Cerebellar cortex (tissue), 1 donor: ENCODE data around the gene MAP7.
"Not testable (repeated sequence)": the region's sequence is repeated elsewhere in the genome, so short reads cannot be mapped to it uniquely, and the experiment has no call there.

Experiments used
- DNase-seq: peaks from one replicate; pipeline ENCODE4 v3.0.0-alpha.2; 2015; ENCODE audit warnings: low spot score

The MAP7 gene

GRCh38 chr6:136468711-136469110, 81.5 kb downstream of the MAP7 start:
- no peak for DNase-seq

DNA sequence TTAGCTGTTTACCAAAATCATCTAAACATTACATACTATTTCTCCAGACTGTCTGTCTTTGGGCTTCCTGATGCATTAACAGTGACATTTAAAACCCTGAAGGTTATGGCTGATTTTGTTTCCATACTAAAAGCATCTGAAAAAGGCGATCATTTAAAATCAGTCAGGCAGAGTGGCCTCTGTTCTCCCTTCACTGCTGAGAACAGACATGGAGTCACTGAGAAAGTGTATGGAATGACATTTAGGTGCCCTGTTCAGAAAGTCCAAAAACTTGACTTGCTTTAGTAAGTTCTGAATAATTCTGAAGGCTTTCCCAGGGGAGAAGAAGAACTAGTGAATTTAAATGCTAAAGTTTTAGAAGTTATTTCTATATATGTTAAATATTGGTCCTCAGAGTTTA, 83.0 kb downstream of the MAP7 start:
- DNase-seq: no peak

- no peak for DNase-seq
Observed at GRCh38 chr6:136466777-136467176, 83.4 kb downstream of the MAP7 start.

- DNase-seq: no peak
Observed at GRCh38 chr6:136465766-136466303, 84.4 kb downstream of the MAP7 start.

DNA sequence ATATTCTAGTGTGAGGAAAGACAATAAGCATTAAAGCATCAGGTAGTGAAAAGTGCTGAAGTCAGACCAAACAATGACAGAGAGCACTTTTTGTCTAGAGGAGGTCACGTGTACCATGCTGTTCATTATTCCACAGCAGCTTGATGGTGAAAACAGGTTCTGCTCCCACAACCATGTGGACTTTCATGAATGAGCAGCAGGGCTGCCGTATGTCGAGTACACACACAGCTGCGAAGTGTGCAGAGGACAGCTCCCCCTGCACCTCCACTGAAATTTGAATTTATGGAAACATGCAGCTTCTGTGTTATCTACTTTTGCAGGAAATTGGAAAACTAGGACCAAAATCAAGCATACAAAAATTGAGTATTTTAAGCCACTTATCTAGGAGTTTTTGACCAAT, 85.3 kb downstream of the MAP7 start:
- peak; percentile 63 for DNase-seq

DNA sequence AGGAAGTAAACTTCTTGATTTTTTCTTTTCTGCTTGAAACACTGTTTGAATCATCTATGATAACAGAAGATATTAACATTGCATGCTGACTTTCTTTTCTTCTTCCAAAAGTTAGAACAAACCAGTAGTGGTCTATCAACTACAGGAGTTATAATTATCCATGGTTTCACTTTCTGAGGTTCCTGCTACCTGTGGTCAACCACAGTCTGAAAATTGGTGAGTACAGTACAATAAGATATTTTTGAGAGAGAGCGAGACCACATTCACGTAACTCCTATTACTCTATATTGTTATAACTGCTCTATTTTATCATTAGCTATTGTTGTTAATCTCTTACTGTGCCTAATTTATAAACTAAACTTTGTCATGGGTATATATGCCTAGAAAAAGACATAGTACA, 86.1 kb downstream of the MAP7 start:
- DNase-seq: no peak

DNA sequence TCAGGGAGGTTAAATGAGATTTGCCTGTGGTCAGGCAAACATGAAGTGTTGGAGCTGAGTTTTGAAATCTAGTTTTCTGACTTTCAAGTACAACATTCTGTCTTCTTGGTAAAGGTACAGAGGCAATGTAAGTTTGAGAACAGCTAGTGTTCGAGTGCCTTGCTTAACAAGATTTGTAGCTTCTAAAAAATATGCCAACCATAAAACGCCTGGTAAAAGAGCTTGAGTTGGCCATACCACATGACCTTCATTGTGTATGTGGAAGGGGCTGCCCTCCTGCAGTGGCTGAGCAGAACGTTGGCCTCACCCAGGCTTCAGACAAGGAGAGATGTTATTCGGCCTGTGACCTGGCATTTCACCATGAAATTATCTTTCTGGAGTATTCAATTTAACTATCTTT, 86.5 kb downstream of the MAP7 start:
- no peak for DNase-seq

DNA sequence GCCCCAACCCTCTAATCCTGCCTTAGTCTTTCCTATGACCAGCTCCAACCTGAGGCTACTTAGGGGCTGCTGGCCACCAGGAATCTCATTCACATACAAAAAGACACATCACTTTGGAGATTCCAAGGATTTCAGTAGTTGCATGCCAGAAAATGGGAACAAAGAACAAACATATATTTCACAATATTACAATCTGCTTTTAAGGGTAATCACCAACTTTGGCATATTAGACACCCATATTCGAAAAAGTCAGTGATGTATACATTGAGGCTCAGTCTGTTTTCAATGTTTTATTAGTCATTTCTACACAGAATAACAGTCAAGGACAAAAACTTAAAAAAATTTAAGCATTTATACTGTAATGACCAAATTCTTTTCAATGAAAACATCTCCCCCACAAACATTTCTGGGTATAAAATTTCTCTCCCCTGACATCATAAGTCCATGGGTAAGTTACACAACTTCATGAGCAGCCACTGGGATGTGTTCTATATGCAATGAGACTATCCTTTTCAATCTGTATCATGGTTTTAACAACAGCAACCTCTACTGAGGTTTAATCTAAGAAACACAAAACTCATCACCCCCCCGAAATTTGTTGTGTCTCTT, 103.5 kb downstream of the MAP7 start:
- DNase-seq: no peak

DNA sequence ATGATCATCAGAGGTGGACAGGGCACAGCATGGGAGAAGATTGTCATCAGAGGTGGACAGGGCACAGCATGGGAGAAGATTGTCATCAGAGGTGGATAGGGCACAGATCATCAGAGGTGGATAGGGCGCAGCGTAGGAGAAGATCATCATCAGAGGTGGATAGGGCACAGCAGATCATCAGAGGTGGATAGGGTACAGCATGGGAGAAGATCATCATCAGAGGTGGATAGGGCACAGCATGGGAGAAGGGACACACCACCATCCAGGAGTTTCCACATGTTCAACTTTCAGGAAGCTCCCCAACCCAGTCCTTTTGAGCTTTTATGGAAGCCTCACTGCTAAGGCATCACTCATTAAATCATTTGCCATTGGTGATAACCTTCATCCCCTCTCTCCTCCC, 104.1 kb downstream of the MAP7 start:
- no peak for DNase-seq

DNA sequence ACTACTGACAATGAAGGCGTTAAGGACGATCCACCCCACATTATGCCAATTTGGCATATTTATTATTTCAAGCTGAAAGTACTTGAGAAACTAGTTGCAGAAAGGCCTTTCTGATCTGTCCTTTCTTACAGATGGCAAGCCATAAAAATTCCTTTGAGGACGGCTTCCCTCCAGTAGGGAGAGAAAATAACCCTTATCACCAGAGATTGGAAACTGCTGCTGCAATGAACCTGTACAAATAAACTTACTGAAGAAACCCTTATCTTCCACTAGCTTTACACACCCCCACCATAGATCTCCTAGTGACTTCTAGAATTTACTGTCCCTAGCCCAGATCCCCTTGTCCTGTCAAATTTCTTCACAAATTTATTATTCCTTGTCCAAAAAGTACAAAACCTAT, 105.2 kb downstream of the MAP7 start:
- DNase-seq: no peak

DNA sequence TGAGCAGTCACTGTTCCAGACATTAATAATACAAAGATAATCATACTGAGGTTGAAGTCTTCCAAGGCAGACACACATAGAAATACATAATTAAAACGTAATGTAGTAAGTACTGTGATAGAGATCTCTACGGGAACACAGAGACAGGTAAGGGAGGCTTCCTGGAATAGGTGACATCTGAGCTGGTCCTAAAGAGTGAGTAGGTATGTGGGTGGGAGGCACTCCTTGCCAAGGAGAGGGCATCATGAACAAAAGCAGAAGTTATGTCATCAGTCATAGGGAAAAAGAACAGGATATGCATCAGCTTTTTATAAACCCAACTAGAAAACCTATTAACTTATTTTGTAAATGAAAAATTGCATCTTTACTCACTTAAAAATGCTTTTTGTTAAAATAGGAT, 110.0 kb downstream of the MAP7 start:
- DNase-seq: no peak

DNA sequence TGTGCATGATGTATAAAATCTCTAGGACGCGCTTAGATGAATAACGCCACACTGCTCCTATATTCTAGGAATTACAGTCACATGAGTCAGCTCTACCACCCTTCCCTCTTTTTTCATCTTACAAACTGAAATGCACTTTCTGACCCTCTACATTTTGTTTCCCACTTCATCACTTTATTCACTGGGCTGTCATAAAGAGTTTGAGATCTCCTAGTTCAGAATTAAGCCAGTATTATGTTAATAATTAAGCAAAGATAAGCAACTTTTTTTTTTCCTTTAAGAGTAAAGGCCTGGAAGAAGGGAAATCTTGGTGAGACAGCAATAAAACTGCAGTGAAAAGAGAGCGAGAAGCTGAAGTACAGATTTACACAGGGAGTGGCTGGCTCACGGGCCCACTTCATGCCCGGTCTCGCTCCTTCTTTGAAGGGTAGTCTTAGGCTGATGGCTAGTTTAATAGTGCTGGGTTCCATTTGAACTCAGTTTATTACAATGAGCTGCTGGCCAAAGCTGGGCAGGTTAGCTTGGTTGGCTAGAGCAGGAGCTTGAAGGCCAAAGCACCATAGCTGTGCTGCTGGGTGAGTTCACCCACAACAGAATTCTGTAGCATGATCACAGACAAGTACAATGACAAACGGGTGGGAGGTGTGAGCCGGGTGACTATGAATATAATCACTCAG, 110.6 kb downstream of the MAP7 start:
- DNase-seq: no peak

GRCh38 chr6:136438441-136438840, 111.8 kb downstream of the MAP7 start:
- DNase-seq: no peak

- DNase-seq: no peak
Observed at GRCh38 chr6:136437246-136437645, 113.0 kb downstream of the MAP7 start.

- no peak for DNase-seq
Observed at GRCh38 chr6:136435101-136435500, 115.1 kb downstream of the MAP7 start.

DNA sequence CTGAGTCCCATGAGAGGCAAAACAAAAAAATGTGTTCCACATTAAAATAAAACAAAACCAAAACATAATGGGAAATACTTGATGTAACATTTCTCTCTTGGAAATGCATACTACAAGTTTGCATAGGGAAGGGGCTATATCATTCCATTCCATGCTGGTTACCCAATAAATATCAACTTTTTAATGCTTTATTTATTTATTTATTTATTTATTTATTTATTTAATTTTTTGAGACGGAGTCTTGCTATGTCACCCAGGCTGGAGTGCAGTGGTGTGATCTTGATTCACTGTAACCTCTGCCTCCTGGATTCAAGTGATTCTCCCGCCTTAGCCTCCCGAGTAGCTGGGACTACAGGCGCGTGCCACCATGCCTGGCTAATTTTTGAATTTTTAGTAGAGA, 118.9 kb downstream of the MAP7 start:
- not testable (repeated sequence) for DNase-seq

DNA sequence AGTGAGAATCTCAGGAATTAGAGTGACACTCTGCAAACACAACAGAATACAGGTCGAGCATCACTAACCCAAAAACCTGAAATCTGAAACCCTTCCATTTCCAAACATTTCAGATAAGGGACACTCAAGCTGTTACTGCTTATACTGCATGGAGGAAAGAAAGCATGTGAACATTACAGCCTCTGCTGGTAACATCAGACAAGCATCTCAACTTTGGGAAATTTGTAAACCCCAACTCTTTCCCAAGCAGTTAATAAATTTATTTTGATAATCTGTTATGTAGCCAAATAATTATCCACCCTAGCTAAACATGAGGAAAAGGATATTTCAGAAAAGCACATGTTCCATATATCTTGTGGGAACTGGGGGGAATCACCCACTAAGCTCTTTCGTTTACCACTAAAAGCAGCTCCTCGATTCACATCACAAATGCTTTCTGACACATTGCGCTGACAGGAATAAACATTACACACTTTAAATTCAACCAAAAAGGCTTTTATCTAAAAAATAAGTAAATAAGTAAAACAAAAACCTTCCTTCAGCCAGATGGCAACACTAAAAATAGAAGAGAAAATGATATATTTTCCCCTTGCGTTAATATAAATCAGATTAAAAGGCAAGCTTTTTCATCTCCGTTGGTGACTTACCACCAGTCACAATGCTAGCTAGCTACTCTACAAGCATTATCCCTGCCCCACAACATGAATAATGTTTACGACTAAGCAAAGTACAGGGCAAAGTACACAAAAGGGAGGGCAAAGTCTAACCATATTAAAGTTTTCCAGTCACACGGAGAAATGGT, 120.8 kb downstream of the MAP7 start:
- DNase-seq: peak; percentile 52

DNA sequence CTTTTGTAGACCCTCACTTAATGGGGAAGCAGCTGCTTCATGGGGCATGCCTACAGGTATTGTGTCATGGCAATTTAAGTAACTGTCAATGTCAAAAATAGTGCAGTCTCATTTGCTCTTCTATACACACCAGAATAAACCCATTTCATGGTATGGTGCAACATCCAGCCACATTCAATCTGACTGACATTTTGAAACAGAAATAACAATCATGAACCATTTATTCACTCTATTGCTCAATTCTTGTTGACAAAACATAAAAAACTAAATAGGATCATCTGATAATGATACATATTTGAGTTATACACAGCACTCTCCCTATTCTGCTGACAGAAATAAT, 122.9 kb downstream of the MAP7 start:
- no peak for DNase-seq

DNA sequence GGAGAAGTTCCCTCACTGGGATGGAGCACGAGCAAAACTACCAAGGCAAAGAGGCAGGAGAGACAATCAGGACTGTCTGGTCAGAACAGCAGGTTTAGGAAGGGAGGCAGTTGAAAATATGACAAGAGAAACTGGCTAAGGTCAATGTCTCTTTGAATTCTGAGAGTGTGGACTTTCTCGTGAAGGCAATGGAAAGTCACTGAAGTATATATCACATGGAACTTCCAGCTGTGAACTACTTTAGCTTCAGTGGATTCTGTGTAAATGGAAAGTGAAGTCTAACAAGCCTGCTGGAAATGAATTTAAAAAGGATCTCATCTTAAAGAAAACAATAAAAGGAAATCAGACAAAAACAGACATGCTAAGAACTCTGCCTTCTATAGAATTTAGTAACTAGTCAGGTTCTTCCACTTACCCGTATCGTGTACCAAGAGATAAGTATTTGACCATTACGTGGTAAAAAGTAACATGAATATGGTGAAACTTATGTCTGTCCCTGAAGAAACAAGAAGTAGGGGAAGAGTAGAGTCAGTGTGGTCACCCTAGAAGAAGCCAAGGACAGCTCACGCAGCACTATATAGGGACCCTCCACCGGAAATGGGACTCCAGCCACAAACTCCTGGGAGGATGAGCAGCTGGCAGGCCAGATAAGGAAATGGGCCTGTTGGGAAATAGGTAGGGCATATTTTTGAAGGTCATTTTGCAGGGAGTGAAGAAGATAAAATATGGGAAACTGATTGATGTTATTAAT, 123.4 kb downstream of the MAP7 start:
- DNase-seq: no peak

- DNase-seq: no peak
Observed at GRCh38 chr6:136425793-136426192, 124.4 kb downstream of the MAP7 start.

DNA sequence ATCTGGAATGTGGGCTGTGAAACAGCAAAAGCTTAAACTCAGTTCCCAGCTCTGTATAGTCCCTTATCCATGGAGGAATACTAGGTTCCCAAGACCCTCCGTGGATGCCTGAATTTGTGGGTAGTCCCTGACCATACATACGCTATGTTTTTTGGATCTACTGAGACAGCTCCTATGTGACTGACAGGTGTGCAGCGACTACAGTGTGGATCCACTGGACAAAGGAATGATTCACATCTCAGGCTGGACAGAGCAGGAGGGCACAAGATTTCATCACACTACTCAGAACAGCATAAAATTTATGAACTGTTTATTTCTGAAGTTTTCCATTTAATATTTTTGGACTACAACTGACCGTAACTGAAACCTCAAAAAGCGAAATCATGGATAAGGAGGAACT, 125.3 kb downstream of the MAP7 start:
- no peak for DNase-seq

GRCh38 chr6:136424450-136424849, 125.8 kb downstream of the MAP7 start:
- no peak for DNase-seq
